ENCODE data around the gene PDE2A. TPM values are rescaled to one million over a fixed set of nuclear protein-coding genes. Genes with fewer than 3 reads are reported as not detected.

Gene PDE2A
- total and polyA plus RNA-seq, 8 donors = 8.4 to 13.8 (median 11.2) TPM

GRCh38 chr11:72637198-72637597 is 37.0 kb downstream of the PDE2A start:
- no peak for ATAC-seq
- intact Hi-C loops (cut with DNase I) = no loop called here
- Histone ChIP-seq H3K4me3 (no peak overlapping the region), H3K27ac (no peak overlapping the region), H3K27me3 (peaks cover 11 to 87% of the 10 kb centered on the region in 2 donors), H3K36me3 (no peaks in the 10 kb centered on the region), H3K9me3 (no peaks in the 10 kb centered on the region), H3K4me1 (peaks cover 5 to 7% of the 10 kb centered on the region in 2 donors)
- no peak for DNase-seq
- TF ChIP-seq CTCF (IDR thresholded peaks at IDR 0.05) = no peak

GRCh38 chr11:72636376-72636775 is 37.8 kb downstream of the PDE2A start:
- Histone ChIP-seq H3K27ac (no peak overlapping the region), H3K9me3 (no peaks in the 10 kb centered on the region), H3K36me3 (no peaks in the 10 kb centered on the region), H3K4me3 (no peak overlapping the region), H3K27me3 (peaks cover 5 to 79% of the 10 kb centered on the region in 2 donors), H3K4me1 (no peaks in the 10 kb centered on the region)
- ATAC-seq (no peak), DNase-seq (peak in 1 of 4 donors; percentile 19)
- TF ChIP-seq CTCF (IDR thresholded peaks at IDR 0.05) = no peak
- intact Hi-C loops (cut with DNase I) = no loop called here

- Histone ChIP-seq H3K27me3 (peaks cover 1 to 75% of the 10 kb centered on the region in 2 donors), H3K27ac (no peak overlapping the region), H3K36me3 (no peaks in the 10 kb centered on the region), H3K4me1 (no peaks in the 10 kb centered on the region), H3K9me3 (no peaks in the 10 kb centered on the region), H3K4me3 (no peak overlapping the region)
- TF ChIP-seq CTCF (IDR thresholded peaks at IDR 0.05) = no peak
- ATAC-seq = no peak
- intact Hi-C loops (cut with DNase I) = no loop called here
- peak in 1 of 4 donors; percentile 54 for DNase-seq
These were observed 38.3 kb downstream of the PDE2A start for GRCh38 chr11:72635933-72636332.

- H3K36me3 ChIP-seq = no peaks in the 10 kb centered on the region
- H3K27me3 ChIP-seq = peaks cover 0 to 75% of the 10 kb centered on the region in 2 donors
- no peak for TF ChIP-seq CTCF (IDR thresholded peaks at IDR 0.05)
- intact Hi-C loops (cut with DNase I) = no loop called here
- H3K4me1 ChIP-seq = no peaks in the 10 kb centered on the region
- H3K9me3 ChIP-seq = no peaks in the 10 kb centered on the region
- no peak overlapping the region for H3K4me3 ChIP-seq
- H3K27ac ChIP-seq = no peak overlapping the region
- no peak for DNase-seq
- ATAC-seq = no peak
These were observed 38.8 kb downstream of the PDE2A start for GRCh38 chr11:72635309-72635915.

- DNase-seq (peak in 1 of 4 donors; percentile 49), ATAC-seq (no peak)
- Histone ChIP-seq H3K27me3 (peaks cover 0 to 75% of the 10 kb centered on the region in 2 donors), H3K9me3 (no peaks in the 10 kb centered on the region), H3K36me3 (no peaks in the 10 kb centered on the region), H3K4me1 (no peaks in the 10 kb centered on the region), H3K4me3 (no peak overlapping the region), H3K27ac (no peak overlapping the region)
- intact Hi-C loops (cut with DNase I) = no loop called here
- TF ChIP-seq CTCF (IDR thresholded peaks at IDR 0.05) = no peak
These were observed 39.6 kb downstream of the PDE2A start for GRCh38 chr11:72634472-72635095.

All from left lung (tissue), 10 donors.